A549 treated with GW870086 at 1 μM for 4 hours (cell line): ENCODE data around the gene FUBP1. TPM values are rescaled to one million over a fixed set of nuclear protein-coding genes. Genes with fewer than 3 reads are reported as not detected.

Experiments used
- total RNA-seq: library from RNA; stranded (reverse); fragments of 200-300 nt; extraction: Qiagen RNA extraction; gene quantifications from 5 replicates; pipeline ENCODE4 v1.2.3, GENCODE V29; 2022; ENCODE audit warnings: low read depth

Gene FUBP1, protein sequence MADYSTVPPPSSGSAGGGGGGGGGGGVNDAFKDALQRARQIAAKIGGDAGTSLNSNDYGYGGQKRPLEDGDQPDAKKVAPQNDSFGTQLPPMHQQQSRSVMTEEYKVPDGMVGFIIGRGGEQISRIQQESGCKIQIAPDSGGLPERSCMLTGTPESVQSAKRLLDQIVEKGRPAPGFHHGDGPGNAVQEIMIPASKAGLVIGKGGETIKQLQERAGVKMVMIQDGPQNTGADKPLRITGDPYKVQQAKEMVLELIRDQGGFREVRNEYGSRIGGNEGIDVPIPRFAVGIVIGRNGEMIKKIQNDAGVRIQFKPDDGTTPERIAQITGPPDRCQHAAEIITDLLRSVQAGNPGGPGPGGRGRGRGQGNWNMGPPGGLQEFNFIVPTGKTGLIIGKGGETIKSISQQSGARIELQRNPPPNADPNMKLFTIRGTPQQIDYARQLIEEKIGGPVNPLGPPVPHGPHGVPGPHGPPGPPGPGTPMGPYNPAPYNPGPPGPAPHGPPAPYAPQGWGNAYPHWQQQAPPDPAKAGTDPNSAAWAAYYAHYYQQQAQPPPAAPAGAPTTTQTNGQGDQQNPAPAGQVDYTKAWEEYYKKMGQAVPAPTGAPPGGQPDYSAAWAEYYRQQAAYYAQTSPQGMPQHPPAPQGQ
- total RNA-seq = 91.6 to 121 TPM (median 111 TPM) in 5 replicates

DNA sequence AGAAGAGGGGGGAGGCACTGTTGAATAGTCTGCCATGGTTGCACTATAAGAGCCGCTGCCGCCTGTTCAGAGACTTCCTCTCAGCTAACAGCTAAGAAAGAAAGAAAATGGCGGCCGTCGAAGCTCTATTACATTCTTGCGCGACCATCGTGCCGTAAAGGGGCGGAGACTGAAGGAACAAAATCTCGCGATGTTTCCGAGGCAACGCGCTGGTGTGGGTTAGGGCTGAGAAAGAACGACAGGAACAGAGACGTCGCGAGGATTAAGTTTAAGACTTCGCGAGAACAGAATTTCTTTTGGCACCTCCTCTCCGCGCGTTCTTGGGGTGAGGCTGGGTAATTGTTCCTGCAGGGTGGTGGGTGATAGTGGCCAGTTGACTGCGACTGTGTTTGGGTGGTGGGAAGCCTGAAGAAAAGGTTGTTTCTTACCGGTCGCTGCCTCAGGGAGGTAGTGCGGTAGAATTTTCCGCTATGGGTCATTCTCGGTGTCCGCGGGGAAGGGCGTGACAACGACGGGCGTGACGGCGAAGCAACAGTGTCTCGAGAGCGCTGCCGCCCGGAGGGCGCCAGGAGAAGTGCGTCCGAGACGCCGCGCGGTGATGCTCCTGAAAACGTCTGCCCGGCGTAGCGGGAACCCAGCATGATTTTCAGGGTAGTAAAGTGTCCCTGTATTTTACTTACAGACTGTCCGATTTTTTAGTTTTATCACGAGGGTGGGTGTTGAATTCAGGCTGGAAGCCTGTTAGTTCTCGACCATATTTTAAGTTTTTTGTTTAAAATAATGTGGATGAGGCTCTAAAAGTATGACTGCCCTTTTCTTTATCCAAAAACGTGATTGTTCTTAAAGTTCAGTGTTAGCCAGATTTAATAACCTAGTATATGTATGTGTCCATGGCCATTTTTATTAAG lies at the start of gene FUBP1:
Gene FUBP1, minus strand, starts transcription at position 104 of the 908 bp plus-strand sequence. Its CDS starts 68 bp downstream, at position 36.

DNA sequence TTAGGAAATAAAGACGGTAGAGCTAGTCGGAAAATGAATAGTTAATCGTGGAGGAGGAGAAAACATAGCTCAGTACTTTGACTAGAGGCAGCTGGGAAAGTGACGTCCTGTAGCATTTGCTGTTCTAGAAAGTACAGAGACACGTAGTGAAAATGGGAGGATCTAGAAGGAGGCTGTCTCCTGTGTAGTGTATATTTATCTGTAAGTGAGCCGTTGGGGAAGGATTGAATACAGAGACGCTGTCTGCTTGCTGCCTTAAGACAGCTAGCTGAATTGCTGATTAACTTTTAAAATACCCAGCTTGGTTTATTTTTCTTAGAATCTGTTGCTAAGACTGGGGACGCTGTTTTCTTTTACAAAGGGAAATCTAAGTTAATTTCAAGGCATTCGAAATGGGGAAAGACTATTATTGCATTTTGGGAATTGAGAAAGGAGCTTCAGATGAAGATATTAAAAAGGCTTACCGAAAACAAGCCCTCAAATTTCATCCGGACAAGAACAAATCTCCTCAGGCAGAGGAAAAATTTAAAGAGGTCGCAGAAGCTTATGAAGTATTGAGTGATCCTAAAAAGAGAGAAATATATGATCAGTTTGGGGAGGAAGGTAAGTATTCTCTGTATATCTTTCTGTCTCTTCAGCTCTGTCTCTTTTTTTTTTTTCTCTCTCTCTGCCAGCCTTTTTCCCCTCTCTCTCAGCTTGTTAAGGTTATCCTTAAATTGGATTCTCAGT lies 26.0 kb upstream of the FUBP1 start, which contains the start of gene DNAJB4:
Gene DNAJB4, plus strand, starts transcription at position 221 of the 729 bp plus-strand sequence. Its CDS starts 172 bp downstream, at position 393.

Other genes starting within 250 kb of the FUBP1 start
- gene USP33, start 219.2 kb downstream of the FUBP1 start, total RNA-seq = 14.6 to 21.3 TPM (median 19.1 TPM) in 5 replicates
- 4.9 to 7.6 TPM (median 7.1 TPM) in 5 replicates for gene MIGA1, start 199.4 kb downstream of the FUBP1 start, total RNA-seq
- 6.3 to 9.0 TPM (median 6.5 TPM) in 5 replicates for gene NEXN, start 90.4 kb downstream of the FUBP1 start, total RNA-seq
- 36.3 to 44.8 TPM (median 41.4 TPM) in 5 replicates for gene DNAJB4, start 25.9 kb upstream of the FUBP1 start, total RNA-seq
- 0.05 TPM in 1 of 5 replicates, not detected in the others for gene GIPC2, start 66.9 kb upstream of the FUBP1 start, total RNA-seq